Tibial nerve (tissue), 4 donors: ENCODE data around the gene SCG2. TPM values are rescaled to one million over a fixed set of nuclear protein-coding genes. Genes with fewer than 3 reads are reported as not detected.

ENCODE experiments used
- DNase-seq, 2 donors: peaks; one replicate each; pipeline ENCODE4 v3.0.0-alpha.2; 2019; ENCODE audit warnings: low spot score in 2 of 2
- H3K27ac ChIP-seq, 4 donors: fragments of 200-600 bp; sonication (generic) in 3 of 4; one replicate each; pipeline ENCODE4 v1.5.1; 2017 to 2019; ENCODE audit warnings: mild to moderate bottlenecking in 1 of 4
- H3K27me3 ChIP-seq, 2 donors: fragments of 200-600 bp; sonication (generic) in 1 of 2; one replicate each; pipeline versions ENCODE4 v1.5.1 to v1.6.0; 2017 to 2019
- H3K36me3 ChIP-seq, 3 donors: fragments of 200-600 bp; sonication (generic); one replicate each; pipeline ENCODE4 v1.5.1; 2018 to 2019
- H3K4me1 ChIP-seq, 4 donors: fragments of 200-600 bp; sonication (generic) in 3 of 4; one replicate each; pipeline ENCODE4 v1.5.1; 2017 to 2019
- H3K4me3 ChIP-seq, 4 donors: fragments of 200-600 bp; sonication (generic) in 3 of 4; one replicate each; pipeline ENCODE4 v1.5.1; 2017 to 2019; ENCODE audit warnings: mild to moderate bottlenecking in 1 of 4, moderate library complexity in 1 of 4
- H3K9me3 ChIP-seq, 4 donors: fragments of 200-600 bp; sonication (generic) in 3 of 4; one replicate each; pipeline ENCODE4 v1.5.1; 2017 to 2019
- EP300 ChIP-seq, 2 donors: sonication (generic); formaldehyde crosslinking; IDR thresholded peaks; one replicate each; pipeline ENCODE4 v1.6.1; 2017; ENCODE audit warnings: antibody characterized with exemption in 2 of 2, mild to moderate bottlenecking in 1 of 2
- POLR2A ChIP-seq, 2 donors: fragments of 450-650 bp; IDR thresholded peaks; one replicate each; pipeline ENCODE4 v1.6.1; 2017; ENCODE audit warnings: antibody characterized with exemption in 2 of 2, mild to moderate bottlenecking in 2 of 2, moderate library complexity in 2 of 2
- WGBS, 2 donors: methylation state at CpG; one replicate each; pipeline ENCODE4 v1.1.5; 2018; 5-methylcytosine and 5-hydroxymethylcytosine counted together
- total RNA-seq, 4 donors: library from RNA; depleted of rRNA; stranded (reverse); fragments of >200 nt; gene quantifications; one replicate each; pipeline ENCODE4 v1.1.0, GENCODE V29; 2016
- TF ChIP-seq, protein P1 (sequence below), 5 experiments: fragments of 200-600 bp in 3 of 5; fragments of 450-650 bp in 2 of 5; sonication (generic) in 3 of 5; IDR thresholded peaks; one replicate each; pipeline ENCODE4 v1.5.1; 2016 to 2019; ENCODE audit warnings: antibody characterized with exemption in 5 of 5, mild to moderate bottlenecking in 3 of 5, moderate library complexity in 2 of 5

SCG2 gene
- total RNA-seq, 4 donors from 2014 or later: 0.30 to 0.63 TPM; not detected in 2

GRCh38 chr2:223621901-223622300 is 19.7 kb upstream of the SCG2 start:
- 29 to 35% methylated on average over 7 of the region's 7 CpGs for WGBS, 2 donors
- Histone ChIP-seq H3K27ac (no peak overlapping the region), H3K9me3 (no peaks in the 10 kb centered on the region), H3K27me3 (no peaks in the 10 kb centered on the region), H3K4me3 (no peak overlapping the region), H3K36me3 (no peaks in the 10 kb centered on the region), H3K4me1 (no peaks in the 10 kb centered on the region)
- TF ChIP-seq EP300 (IDR thresholded peaks at IDR 0.05) (no peak), POLR2A (IDR thresholded peaks at IDR 0.05) (no peak)
- TF ChIP-seq, protein P1, sequence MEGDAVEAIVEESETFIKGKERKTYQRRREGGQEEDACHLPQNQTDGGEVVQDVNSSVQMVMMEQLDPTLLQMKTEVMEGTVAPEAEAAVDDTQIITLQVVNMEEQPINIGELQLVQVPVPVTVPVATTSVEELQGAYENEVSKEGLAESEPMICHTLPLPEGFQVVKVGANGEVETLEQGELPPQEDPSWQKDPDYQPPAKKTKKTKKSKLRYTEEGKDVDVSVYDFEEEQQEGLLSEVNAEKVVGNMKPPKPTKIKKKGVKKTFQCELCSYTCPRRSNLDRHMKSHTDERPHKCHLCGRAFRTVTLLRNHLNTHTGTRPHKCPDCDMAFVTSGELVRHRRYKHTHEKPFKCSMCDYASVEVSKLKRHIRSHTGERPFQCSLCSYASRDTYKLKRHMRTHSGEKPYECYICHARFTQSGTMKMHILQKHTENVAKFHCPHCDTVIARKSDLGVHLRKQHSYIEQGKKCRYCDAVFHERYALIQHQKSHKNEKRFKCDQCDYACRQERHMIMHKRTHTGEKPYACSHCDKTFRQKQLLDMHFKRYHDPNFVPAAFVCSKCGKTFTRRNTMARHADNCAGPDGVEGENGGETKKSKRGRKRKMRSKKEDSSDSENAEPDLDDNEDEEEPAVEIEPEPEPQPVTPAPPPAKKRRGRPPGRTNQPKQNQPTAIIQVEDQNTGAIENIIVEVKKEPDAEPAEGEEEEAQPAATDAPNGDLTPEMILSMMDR (IDR thresholded peaks at IDR 0.05): no peak
- no peak for DNase-seq

DNA sequence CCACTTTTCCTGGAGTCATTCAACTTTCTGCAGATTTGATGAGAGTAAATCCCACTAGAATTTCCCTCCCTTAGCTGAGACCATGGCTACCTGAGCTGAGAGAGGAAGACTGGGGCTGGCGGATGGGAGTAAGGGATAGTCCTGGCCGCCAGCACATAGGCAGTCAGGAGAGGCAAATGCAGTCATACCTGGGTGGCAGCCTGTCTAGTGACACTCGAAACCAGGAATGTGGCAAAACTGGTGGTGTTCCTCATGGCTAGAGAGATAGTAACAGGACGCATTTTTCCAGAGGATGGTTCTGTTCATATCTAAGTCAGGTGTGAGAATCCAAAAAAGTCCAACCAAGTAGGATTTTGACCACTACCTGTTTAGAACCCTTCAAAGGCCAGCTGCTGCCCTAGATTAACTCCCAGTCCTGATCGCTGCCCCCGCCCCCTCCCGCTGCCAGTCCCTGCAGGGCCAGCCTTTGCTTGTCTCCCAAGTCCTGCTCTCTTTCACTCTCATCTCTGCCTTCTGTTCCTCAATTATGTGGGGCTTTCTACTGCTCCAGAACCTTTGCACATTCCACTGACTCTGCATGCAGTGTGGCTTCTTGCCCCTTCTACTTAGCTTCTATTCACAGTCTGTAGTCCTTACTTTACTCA is 17.4 kb upstream of the SCG2 start:
- no peak for DNase-seq
- H3K4me1 ChIP-seq: no peaks in the 10 kb centered on the region
- TF ChIP-seq, protein P1 (IDR thresholded peaks at IDR 0.05): no peak
- no peak for TF ChIP-seq EP300 (IDR thresholded peaks at IDR 0.05)
- TF ChIP-seq POLR2A (IDR thresholded peaks at IDR 0.05): no peak
- no peaks in the 10 kb centered on the region for H3K27me3 ChIP-seq
- no peak overlapping the region for H3K4me3 ChIP-seq
- WGBS, 2 donors: 68 to 86% methylated on average over 7 of the region's 7 CpGs
- H3K36me3 ChIP-seq: no peaks in the 10 kb centered on the region
- no peaks in the 10 kb centered on the region for H3K9me3 ChIP-seq
- no peak overlapping the region for H3K27ac ChIP-seq

GRCh38 chr2:223618172-223619035 is 16.2 kb upstream of the SCG2 start:
- H3K4me1 ChIP-seq: peaks cover 0 to 5% (median 0%) of the 10 kb centered on the region in 4 donors
- H3K27ac ChIP-seq: no peak overlapping the region
- H3K4me3 ChIP-seq: no peak overlapping the region
- TF ChIP-seq POLR2A (IDR thresholded peaks at IDR 0.05) (no peak), EP300 (IDR thresholded peaks at IDR 0.05) (no peak)
- TF ChIP-seq, protein P1 (IDR thresholded peaks at IDR 0.05): no peak
- H3K36me3 ChIP-seq: no peaks in the 10 kb centered on the region
- H3K27me3 ChIP-seq: no peaks in the 10 kb centered on the region
- 22 to 31% methylated on average over 13 of the region's 13 CpGs for WGBS, 2 donors
- no peak for DNase-seq
- no peaks in the 10 kb centered on the region for H3K9me3 ChIP-seq

DNA sequence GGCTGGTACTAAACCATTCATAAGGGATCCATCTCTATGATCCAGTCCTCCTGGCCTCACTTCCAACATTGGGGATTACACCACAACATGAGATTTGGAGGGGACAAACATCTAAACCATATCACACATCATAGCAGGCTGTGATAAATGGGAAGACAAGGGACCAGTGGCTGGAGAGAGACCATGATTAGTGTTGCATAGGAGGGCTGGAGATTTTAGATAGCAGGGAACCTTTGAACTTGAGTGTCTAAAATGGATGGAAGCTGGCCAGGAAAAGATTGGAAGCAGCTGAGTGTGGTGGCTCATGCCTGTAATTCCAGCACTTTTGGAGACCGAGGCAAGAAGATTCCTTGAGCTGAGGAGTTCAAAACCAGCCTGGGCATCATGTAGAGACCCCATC is 12.4 kb upstream of the SCG2 start:
- 86 to 96% methylated on average over 1 of the region's 1 CpG for WGBS, 2 donors
- no peaks in the 10 kb centered on the region for H3K27me3 ChIP-seq
- TF ChIP-seq, protein P1 (IDR thresholded peaks at IDR 0.05): no peak
- TF ChIP-seq POLR2A (IDR thresholded peaks at IDR 0.05) (no peak), EP300 (IDR thresholded peaks at IDR 0.05) (no peak)

More for the DNA sequence above, 12.4 kb upstream of the SCG2 start:
- no peak for DNase-seq
- Histone ChIP-seq H3K4me1 (peaks cover 0 to 14% (median 0%) of the 10 kb centered on the region in 4 donors), H3K36me3 (no peaks in the 10 kb centered on the region), H3K4me3 (no peak overlapping the region), H3K27ac (no peak overlapping the region), H3K9me3 (no peaks in the 10 kb centered on the region)
